SU-DHL-6 (cell line): ENCODE results near the gene ATF3.

Source experiments
- EZH2phosphoT487 ChIP-seq: fragments of 200-600 bp; sonication (generic), shearing (Covaris generic); conservative IDR thresholded peaks from 2 replicates; pipeline ENCODE4 v1.6.1; 2018; ENCODE audit warnings: mild to moderate bottlenecking, antibody characterized with exemption, low read length, moderate library complexity, mixed read lengths
- TF ChIP-seq, protein P1 (sequence below): fragments of 200-600 bp; sonication (generic); IDR thresholded peaks from one replicate; pipeline ENCODE4 v1.5.1; 2017; ENCODE audit warnings: antibody characterized with exemption, mild to moderate bottlenecking, low read length, moderate library complexity; ENCODE audit not compliant: insufficient read depth, poor library complexity, severe bottlenecking

DNA sequence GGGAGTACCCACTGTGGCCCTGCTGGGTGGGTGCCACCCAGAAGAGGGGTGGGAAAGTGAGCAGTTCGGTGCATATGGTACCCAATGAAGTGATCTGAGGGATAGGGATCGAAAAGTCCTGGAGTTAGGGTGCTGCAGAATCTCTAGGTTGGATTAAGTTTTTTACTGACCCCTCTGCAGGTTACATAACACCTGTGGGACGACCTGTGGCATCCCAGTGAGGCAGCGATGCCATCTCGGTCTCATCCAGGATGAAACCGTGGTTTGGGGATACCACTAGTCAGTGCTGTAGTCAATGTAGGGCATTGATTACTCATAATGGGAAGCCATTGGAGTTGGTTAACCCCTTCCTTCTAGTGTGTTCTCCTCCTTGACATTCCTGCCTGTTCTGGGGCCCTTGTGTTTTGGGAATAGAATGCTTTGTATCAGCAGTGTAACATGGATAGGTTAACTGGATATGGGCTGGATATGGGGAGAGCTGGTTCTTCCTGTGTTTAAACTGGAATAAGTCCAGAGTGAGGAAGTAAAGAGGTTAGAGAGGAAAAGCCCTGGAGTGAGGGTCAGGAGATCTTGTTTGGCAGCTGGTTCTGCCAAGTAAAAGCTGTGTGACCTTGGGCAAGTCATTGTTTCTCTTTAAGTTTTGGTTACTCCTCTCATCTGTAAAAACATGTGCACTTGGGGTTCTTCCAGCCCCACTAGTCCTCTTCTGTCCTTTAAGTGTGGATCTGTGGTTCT, 42.8 kb upstream of the ATF3 start:
- TF ChIP-seq, protein P1, sequence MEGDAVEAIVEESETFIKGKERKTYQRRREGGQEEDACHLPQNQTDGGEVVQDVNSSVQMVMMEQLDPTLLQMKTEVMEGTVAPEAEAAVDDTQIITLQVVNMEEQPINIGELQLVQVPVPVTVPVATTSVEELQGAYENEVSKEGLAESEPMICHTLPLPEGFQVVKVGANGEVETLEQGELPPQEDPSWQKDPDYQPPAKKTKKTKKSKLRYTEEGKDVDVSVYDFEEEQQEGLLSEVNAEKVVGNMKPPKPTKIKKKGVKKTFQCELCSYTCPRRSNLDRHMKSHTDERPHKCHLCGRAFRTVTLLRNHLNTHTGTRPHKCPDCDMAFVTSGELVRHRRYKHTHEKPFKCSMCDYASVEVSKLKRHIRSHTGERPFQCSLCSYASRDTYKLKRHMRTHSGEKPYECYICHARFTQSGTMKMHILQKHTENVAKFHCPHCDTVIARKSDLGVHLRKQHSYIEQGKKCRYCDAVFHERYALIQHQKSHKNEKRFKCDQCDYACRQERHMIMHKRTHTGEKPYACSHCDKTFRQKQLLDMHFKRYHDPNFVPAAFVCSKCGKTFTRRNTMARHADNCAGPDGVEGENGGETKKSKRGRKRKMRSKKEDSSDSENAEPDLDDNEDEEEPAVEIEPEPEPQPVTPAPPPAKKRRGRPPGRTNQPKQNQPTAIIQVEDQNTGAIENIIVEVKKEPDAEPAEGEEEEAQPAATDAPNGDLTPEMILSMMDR: no peak
- no peak for TF ChIP-seq EZH2phosphoT487
